Dermis blood vessel endothelial cell (primary cell): Measurements from ENCODE around the gene GPBAR1. TPM values are rescaled to one million over a fixed set of nuclear protein-coding genes. Genes with fewer than 3 reads are reported as not detected.
"Not testable (repeated sequence)": the region's sequence is repeated elsewhere in the genome, so short reads cannot be mapped to it uniquely, and the experiment has no call there.

ENCODE experiments used
- DNase-seq: peaks from one replicate; pipeline ENCODE4 v3.0.0; 2010
- total RNA-seq: library from RNA; depleted of rRNA; stranded (reverse); fragments of >200 nt; gene quantifications from 2 replicates; pipeline ENCODE4 v1.2.3, GENCODE V29; 2014

GPBAR1 gene
- total RNA-seq, 1 donor from 2014 or later, result not detected

- DNase-seq, result not testable (repeated sequence)
These were observed 50.9 kb downstream of the GPBAR1 start for GRCh38 chr2:218311541-218312266.

DNA sequence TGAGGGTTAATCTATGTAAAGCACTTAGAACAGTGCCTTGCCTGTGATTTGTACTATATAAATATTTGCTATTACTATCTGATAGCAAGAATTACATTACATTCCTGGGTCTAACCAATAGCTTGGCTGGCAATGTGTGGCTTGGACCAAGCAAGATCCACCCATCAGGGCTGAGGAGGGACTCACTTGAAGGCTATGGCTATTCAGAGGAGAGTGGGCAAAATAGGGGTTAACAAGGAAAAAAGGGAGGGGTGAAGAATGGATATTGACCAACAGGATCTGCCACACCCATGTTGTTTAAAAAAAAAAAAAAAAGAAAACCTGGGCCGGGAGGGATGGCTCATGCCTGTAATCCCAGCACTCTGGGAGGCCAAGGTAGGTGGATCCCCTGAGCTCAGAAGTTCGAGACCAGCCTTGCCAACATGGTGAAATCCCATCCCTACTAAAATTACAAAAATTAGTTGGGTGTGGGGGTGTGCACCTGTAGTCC lies 51.5 kb downstream of the GPBAR1 start:
- DNase-seq, result no peak

DNA sequence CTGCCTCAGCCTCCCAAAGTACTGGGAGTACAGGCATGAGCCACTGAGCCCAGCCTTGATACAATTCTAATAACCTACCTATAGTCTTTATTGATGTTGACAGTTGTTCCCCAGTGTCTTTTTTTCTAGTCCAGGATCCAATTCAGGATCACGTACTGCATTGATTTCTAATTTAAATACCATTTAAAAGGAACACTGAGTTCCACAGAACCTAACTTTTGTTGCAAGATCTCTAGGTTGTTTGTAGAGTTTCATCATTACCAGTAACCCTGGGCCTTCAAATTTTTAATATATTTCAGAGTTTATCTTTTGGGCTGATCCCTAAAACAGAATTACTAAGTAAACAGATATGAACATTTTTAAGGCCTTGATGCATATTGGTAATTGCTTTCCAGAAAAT lies 52.5 kb downstream of the GPBAR1 start:
- no peak for DNase-seq

Other genes starting within 250 kb of the GPBAR1 start
- not detected in 2 replicates for gene RUFY4, start 191.8 kb upstream of the GPBAR1 start, total RNA-seq
- not detected in 2 replicates for gene CXCR2, start 135.0 kb upstream of the GPBAR1 start, total RNA-seq
- gene CXCR1, start 94.1 kb upstream of the GPBAR1 start, total RNA-seq, result not detected in 2 replicates
- gene ARPC2, start 43.8 kb upstream of the GPBAR1 start, total RNA-seq, result 278 and 352 TPM in 2 replicates
- gene AAMP, start 9.1 kb downstream of the GPBAR1 start, total RNA-seq, result 162 and 185 TPM in 2 replicates
- 26.5 and 50.2 TPM in 2 replicates for gene PNKD, start 9.5 kb downstream of the GPBAR1 start, total RNA-seq
- gene TMBIM1, start 31.5 kb downstream of the GPBAR1 start, total RNA-seq, result 134 and 157 TPM in 2 replicates
- gene CATIP, start 95.8 kb downstream of the GPBAR1 start, total RNA-seq, result 0.17 TPM in 1 of 2 replicates, not detected in the other
- gene SLC11A1, start 121.3 kb downstream of the GPBAR1 start, total RNA-seq, result under 0.01 and 0.05 TPM in 2 replicates
- gene CTDSP1, start 138.9 kb downstream of the GPBAR1 start, total RNA-seq, result 103 and 110 TPM in 2 replicates
- not detected in 2 replicates for gene VIL1, start 158.1 kb downstream of the GPBAR1 start, total RNA-seq